NCI-H2171 treated with DMSO at 0.1 percent for 48 hours (cell line): Measurements from ENCODE around the gene GIGYF1.
"Not testable (repeated sequence)": the region's sequence is repeated elsewhere in the genome, so short reads cannot be mapped to it uniquely, and the experiment has no call there.

ENCODE experiments used
- DNase-seq: peaks from one replicate; lab custom pipeline; 2025; lab: John Stamatoyannopoulos, UW

Gene GIGYF1, protein sequence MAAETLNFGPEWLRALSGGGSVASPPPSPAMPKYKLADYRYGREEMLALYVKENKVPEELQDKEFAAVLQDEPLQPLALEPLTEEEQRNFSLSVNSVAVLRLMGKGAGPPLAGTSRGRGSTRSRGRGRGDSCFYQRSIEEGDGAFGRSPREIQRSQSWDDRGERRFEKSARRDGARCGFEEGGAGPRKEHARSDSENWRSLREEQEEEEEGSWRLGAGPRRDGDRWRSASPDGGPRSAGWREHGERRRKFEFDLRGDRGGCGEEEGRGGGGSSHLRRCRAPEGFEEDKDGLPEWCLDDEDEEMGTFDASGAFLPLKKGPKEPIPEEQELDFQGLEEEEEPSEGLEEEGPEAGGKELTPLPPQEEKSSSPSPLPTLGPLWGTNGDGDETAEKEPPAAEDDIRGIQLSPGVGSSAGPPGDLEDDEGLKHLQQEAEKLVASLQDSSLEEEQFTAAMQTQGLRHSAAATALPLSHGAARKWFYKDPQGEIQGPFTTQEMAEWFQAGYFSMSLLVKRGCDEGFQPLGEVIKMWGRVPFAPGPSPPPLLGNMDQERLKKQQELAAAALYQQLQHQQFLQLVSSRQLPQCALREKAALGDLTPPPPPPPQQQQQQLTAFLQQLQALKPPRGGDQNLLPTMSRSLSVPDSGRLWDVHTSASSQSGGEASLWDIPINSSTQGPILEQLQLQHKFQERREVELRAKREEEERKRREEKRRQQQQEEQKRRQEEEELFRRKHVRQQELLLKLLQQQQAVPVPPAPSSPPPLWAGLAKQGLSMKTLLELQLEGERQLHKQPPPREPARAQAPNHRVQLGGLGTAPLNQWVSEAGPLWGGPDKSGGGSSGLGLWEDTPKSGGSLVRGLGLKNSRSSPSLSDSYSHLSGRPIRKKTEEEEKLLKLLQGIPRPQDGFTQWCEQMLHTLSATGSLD (N-terminal part only)

DNA sequence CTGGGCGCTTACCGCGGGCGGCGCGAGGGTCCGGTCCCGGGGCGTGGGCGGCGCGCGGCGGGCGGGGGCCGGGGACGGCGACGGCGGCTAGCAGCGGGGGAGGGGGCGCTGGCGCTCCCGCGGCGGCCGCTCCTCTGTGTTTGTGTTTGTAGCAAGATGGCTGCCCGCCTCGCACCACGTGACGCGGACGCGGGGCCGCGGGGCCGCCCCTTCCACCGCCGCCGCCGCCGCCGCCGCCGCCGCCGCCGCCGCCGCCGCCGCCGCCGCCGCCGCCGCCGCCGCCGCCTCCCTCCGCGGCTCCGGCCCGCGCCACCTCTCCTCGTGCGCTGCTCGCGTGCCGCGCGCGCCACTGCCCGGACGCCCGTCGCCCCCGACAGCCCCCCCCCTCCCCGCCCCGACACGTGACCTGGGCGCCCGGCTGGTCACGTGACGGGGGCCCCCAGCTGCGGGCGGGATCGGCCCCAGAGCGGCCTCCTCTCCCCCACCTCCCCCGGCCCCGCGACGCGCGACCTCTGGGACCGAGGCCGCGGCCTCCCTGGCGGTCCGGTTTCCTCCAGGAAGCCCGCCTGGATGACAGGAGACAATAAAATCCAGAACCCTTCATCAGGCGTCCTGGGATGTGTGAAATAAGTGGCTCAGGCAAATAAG, at the start of gene GIGYF1:
Gene GIGYF1, minus strand, starts transcription at position 153 of the 648 bp plus-strand sequence. CDS start 6,012 bp downstream, outside the sequence.
- peak; percentile 57 for DNase-seq

DNA sequence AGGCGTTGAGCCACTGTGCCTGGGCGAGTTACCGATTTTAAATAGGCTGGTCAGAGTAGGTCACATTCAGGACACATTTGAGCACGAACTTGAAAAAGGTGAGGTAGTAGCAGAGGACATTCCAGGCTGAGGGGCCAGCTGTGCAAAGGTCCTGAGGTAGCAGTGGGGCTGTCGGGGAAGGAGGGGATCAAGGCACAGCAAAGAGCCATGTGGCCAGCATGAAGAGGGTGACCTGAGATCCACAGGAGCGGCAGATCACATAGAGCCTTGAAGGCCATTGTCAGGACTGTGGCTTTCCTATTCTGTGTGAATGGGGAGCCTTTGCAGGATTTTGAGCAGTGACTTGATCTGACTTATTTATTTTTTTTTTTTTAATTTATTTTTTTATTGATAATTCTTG, 45.9 kb upstream of the GIGYF1 start:
- no peak for DNase-seq

DNA sequence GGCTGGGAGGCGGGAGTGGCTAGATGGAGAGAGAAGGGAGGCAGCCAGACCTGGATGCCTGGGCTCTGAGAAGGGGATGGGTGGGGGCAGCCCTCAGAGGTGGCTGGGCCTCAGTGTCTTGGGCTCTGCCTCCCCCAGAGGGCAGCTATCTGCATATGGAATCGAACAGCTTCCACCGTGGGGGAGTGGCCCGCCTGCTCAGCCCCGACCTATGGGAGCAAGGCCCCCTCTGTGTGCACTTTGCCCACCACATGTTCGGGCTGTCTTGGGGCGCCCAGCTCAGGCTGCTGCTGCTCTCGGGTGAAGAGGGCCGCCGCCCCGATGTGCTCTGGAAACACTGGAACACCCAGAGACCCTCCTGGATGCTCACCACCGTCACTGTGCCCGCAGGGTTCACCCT, 42.6 kb upstream of the GIGYF1 start:
- DNase-seq: no peak

DNA sequence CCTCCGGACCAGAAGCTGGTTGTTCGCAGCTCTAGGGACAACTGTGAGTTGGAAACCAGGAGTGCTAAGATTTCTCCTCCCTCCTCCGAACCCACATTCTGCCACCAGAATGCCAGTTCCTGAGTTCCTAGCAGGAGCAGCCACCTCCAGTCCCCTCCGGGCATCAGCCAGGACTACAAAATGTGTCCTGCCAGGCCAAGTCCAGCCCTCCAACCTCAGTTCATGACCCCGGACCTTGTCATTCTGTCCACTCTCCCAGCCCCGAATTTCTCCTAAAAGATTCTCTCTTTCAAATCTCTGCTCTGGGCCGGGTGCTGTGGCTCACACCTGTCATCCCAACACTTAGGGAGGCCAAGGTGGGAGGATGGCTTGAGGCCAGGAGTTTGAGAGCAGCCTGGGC, 41.7 kb upstream of the GIGYF1 start:
- no peak for DNase-seq

DNA sequence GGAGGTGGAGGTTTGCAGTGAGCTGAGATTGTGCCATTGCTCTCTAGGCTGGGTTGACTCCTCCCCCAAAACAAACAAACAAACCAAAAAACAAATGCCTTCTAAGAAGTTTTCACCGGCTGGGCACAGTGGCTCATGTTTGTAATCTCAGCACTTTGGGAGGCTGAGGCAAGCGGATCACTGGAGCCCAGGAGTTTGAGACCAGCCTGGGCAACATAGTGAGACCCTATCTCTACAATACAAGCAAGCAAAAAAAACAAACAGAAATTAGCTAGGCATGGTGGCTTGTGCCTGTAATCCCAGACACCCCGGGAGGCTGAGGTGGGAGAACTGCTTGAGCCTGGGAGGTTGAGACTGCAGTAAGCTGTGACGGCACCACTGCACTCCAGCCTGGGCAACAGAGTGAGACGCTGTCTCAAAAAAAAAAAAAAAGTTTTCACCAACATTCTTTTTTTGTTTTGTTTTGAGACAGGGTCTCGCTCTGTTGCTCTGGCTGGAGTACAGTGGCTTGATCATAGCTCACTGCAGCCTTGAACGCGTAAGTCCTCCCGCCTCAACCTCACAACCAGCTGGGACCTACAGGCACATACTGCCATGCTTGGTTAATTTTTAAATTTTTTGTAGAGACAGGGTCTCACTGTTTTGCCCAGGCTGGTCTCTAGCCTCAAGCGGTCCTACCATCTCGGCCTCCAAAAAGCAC, 38.0 kb upstream of the GIGYF1 start:
- no peak for DNase-seq

DNA sequence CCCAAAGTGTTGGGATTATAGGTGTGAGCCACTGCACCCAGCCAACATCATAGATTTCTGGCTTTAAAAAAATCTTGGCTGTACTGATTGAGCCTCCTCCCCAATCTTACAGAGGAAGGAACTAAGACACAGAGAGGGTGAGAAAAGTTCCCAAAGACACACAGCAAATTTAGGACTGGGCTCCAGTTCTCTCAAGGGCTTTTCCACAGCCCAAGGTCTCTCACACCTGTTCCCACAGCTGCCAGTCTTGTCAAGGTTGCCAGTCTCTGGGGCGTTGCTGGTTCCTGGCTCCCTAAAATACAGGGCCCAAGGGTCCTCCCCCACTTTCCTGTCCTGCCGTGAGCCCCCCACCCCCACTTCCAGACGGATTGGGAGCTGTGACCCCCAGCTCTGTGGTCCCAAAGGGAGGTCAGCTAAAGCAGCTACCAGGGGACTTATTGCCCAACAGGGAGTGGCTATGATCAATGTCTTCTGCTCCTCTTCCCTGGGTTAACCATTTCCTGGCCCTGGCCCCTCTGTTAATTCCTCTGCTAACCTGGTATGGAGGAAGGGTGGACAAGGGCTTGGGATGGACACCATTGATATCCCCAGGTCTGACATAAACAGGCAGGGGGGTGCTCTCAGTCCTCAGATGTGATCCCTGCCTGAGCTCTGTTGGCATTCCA, 36.2 kb upstream of the GIGYF1 start:
- DNase-seq: no peak

DNA sequence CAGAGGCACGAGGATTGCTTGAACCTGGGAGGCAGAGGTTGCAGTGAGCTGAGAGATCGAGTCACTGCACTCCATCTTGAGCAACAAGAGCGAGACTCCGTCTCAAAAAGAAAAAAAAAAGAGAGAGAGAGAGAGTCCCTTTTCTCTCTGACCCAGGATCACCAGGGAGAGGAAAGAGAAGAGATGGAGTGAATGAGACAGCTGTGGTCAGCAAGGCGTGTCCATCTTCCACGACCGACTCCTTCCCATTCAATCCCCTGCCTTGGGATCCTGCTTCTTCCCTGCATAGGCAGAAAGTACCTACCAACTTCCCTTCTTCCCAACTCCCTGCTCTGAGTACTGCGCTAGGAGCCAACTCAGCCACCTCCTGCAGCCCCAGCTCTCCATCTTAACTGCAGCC, 34.1 kb upstream of the GIGYF1 start:
- DNase-seq: no peak

DNA sequence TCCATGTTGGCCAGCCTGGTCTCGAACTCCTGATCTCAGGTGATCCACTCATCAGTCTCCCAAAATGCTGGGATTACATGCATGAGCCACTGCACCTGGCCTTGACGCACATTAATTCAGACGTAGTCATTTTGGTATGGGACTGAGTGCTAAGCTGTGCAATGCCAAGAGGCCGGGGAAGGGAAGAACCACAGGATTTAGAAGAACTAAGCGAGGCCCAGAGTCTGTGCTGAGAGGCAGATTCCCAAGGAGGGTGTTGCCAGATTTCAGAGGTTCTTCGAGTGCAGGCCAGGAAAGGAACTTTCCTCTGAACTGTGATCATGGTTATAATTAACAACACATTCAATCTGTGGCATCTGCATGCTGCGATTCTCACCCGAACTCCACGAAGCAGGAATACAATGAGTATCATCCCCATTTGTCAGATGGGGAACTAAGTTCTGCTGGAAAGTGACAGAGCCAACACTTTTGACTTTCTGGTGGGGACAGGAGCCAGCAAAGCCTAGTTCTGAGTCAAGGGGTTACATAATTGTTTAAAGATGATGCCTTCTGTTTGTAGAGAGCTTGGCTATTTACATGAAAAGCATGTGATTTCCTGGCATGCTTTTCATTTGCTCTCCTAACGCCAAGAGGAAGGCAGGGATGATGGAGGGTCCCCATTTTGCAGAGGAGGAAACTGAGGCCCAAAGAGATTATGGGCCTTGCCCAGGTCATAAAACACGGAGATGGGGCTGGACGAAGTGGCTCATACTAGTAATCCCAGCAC, 33.1 kb upstream of the GIGYF1 start:
- DNase-seq: no peak

DNA sequence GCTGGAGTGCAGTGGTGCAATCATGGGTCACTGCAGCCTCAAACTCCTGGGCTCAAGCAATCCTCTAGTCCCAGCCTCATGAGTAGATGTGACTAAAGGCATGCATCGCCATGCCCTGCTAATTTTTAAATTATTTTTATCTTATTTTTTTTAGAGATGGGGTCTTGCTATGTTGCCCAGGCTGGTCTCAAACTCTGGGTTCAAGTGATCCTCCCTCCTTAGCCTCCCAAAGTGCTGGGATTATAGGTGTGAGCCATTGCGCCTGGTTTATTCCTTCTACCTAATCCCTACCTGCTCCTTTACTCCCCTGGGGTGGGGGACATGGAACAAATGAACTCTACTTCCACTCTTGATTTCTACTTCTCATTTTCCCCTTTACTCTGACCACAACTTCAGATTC, 30.3 kb upstream of the GIGYF1 start:
- not testable (repeated sequence) for DNase-seq

DNA sequence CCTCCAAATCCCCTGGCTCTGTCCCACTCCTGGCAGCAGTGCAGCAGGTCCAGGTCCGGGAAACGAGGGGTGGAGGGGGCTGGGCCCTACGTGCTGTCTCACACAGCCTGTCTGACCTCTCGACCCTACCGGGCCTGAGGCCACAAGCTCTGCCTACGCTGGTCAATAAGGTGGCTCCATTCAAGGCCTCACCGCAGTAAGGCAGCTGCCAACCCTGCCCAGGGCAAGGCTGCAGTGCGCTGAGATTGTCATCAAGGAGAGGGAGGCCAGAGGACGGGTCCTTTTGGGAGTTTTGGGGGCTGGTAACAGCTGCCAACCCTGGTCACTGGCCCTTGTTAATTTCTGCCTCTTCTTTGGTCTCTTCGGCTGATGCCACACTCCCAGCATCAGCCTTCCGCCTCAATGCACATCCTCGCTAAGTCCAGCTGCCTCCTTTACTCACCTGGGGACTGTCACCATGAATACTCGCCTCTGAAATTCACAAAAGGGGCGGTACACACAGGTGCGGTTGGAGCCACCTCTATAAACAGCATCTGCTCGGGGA, 29.8 kb upstream of the GIGYF1 start:
- peak; percentile 16 for DNase-seq

DNA sequence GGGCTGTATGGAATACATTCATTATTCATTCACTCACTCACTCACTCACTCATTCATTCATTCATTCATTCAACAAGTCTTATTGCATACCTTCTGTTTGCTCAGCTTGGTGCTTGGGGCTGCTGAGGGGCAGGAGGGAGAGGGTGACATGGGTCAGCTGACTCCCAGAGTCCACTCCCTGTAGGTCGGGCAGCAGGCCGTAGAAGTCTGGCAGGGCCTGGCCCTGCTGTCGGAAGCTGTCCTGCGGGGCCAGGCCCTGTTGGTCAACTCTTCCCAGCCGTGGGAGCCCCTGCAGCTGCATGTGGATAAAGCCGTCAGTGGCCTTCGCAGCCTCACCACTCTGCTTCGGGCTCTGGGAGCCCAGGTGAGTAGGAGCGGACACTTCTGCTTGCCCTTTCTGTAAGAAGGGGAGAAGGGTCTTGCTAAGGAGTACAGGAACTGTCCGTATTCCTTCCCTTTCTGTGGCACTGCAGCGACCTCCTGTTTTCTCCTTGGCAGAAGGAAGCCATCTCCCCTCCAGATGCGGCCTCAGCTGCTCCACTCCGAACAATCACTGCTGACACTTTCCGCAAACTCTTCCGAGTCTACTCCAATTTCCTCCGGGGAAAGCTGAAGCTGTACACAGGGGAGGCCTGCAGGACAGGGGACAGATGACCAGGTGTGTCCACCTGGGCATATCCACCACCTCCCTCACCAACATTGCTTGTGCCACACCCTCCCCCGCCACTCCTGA, 28.6 kb upstream of the GIGYF1 start:
- no peak for DNase-seq

DNA sequence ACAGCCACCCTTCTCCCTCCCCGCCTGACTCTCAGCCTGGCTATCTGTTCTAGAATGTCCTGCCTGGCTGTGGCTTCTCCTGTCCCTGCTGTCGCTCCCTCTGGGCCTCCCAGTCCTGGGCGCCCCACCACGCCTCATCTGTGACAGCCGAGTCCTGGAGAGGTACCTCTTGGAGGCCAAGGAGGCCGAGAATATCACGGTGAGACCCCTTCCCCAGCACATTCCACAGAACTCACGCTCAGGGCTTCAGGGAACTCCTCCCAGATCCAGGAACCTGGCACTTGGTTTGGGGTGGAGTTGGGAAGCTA, 27.4 kb upstream of the GIGYF1 start:
- DNase-seq: no peak

DNA sequence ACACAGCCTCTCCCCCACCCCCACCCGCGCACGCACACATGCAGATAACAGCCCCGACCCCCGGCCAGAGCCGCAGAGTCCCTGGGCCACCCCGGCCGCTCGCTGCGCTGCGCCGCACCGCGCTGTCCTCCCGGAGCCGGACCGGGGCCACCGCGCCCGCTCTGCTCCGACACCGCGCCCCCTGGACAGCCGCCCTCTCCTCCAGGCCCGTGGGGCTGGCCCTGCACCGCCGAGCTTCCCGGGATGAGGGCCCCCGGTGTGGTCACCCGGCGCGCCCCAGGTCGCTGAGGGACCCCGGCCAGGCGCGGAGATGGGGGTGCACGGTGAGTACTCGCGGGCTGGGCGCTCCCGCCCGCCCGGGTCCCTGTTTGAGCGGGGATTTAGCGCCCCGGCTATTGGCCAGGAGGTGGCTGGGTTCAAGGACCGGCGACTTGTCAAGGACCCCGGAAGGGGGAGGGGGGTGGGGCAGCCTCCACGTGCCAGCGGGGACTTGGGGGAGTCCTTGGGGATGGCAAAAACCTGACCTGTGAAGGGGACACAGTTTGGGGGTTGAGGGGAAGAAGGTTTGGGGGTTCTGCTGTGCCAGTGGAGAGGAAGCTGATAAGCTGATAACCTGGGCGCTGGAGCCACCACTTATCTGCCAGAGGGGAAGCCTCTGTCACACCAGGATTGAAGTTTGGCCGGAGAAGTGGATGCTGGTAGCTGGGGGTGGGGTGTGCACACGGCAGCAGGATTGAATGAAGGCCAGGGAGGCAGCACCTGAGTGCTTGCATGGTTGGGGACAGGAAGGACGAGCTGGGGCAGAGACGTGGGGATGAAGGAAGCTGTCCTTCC, 26.8 kb upstream of the GIGYF1 start:
- DNase-seq: no peak

DNA sequence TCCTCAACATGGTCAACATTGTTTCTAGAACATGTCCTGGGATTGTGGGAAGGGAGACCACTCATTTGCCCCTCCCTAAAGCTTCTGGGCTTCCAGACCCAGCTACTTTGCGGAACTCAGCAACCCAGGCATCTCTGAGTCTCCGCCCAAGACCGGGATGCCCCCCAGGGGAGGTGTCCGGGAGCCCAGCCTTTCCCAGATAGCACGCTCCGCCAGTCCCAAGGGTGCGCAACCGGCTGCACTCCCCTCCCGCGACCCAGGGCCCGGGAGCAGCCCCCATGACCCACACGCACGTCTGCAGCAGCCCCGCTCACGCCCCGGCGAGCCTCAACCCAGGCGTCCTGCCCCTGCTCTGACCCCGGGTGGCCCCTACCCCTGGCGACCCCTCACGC, 26.2 kb upstream of the GIGYF1 start, which contains the start of gene EPO:
Gene EPO, plus strand, starts transcription at position 190 of the 392 bp plus-strand sequence. CDS start 513 bp downstream, outside the sequence.
- no peak for DNase-seq

DNA sequence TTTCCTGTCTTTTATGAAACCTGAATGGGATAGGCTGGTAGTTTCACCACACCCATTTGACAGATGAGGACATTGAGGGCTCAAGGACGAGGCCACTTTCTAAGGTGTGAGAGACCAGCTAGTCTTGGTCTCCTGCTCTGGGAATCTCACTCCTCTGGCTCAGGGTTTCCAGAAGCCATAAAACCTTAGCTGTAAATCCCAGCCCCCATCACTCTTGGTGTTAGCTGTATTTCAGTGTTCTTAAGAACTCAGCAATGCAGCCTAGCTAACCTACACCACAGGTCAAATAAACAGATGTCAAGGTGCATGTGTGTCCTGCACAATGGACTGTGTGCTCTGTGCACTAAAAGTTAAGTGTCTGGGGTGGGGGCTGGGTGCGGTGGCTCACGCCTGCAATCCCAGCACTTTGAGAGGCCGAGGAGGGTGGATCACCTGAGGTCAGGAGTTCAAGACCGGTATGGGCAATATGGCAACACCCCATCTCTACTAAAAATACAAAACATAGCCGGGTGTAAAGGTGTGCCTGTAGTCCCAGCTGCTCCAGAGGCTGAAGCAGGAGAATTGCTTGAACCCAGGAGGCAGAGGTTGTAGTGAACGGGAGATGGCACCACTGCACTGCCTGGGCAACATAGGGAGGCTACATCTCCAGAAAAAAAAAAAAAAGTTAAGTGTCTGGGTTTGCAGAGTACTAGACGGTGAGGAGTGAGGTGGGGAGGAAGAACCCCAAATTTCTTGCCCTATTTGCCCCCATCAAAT, 25.7 kb upstream of the GIGYF1 start:
- DNase-seq: peak; percentile 64

DNA sequence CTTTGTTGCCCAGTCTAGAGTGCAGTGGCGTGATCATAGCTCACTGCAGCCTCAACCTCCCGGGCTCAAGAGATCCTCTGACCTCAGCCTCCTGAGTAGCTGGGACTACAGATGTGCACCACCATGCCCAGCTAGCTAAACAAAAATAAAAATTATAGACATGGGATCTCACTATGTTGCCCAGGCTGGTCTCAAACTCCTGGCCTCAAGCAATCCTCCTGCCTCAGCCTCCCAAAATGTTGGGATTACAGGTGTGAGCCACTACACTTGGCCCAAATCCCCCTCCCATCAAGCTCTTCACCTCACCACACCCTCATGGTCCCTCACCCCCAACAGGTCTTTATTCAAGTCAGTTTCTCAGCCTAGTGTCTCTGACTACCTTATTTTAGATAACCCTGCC, 23.0 kb upstream of the GIGYF1 start:
- DNase-seq: not testable (repeated sequence)

DNA sequence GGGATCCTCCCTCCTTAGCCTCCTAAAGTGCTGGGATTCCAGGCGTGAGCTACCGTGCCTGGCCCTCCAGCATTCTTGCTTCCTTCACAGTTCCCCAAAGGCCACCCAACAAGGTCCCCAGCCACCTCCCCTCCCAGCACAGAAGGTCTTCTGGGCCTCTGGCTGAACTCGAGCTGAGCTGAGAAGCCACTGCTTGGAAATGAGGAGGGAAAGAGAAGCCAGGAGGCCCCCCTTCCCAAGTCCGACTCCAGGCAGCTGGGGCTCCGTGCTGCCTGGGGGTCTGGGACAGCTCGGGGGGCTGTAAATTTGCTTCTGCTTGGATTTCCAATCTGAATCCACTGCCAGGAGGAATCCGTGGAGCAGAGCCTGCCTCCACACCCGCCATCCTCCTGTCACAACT, 20.7 kb upstream of the GIGYF1 start:
- DNase-seq: no peak

DNA sequence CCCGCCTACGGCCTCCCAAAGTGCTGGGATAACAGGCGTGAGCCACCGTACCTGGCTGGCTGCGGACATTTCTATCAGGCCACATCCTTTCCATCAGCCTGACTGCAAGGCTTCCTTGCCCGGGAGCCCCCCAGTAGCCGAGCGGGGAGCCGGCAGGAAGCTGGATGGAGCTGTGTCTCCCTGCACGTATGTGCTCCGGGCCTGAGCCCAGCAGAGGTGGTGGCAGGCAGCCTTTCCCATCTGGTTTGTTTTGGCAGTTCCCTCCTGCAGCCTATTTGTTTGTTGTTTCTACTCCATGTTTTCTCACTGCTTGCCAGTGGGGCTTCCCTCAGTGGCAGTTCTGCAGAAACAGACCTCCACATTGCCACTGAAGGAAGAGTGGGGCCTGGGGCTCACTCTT, 17.3 kb upstream of the GIGYF1 start:
- DNase-seq: no peak
